Esophagus muscularis mucosa (tissue), 4 donors: ENCODE measurements around the gene ZNF423. TPM values are rescaled to one million over a fixed set of nuclear protein-coding genes. Genes with fewer than 3 reads are reported as not detected.

Experiments used
- DNase-seq: peaks from one replicate; pipeline ENCODE4 v3.0.0-alpha.2; 2017; ENCODE audit errors: extremely low spot score
- H3K27ac ChIP-seq, 4 donors: fragments of 200-600 bp; sonication (generic); replicated peaks in 1 of 4; 1 replicate in 3 of 4; 2 replicates in 1 of 4; pipeline ENCODE4 v1.5.1; 2016 to 2019; ENCODE audit warnings: mild to moderate bottlenecking in 1 of 4
- H3K27me3 ChIP-seq, 4 donors: fragments of 200-600 bp; sonication (generic); one replicate each; pipeline versions ENCODE4 v1.5.1 to v1.6.0; 2016 to 2019
- H3K36me3 ChIP-seq, 4 donors: fragments of 200-600 bp; sonication (generic); one replicate each; pipeline ENCODE4 v1.5.1; 2016 to 2019
- H3K4me1 ChIP-seq, 4 donors: fragments of 200-600 bp; sonication (generic); one replicate each; pipeline ENCODE4 v1.5.1; 2016 to 2019
- H3K4me3 ChIP-seq, 4 donors: fragments of 200-600 bp; sonication (generic); 1 replicate in 2 of 4; 2 replicates in 2 of 4; pipeline ENCODE4 v1.5.1; 2016 to 2019; ENCODE audit warnings: mild to moderate bottlenecking in 4 of 4, moderate library complexity in 1 of 4
- H3K9me3 ChIP-seq, 4 donors: fragments of 200-600 bp; sonication (generic); 1 replicate in 3 of 4; 2 replicates in 1 of 4; pipeline ENCODE4 v1.5.1; 2016 to 2019
- CTCF ChIP-seq, 3 experiments: fragments of 200-600 bp in 2 of 3; fragments of 450-650 bp in 1 of 3; sonication (generic) in 2 of 3; IDR thresholded peaks; one replicate each; pipeline ENCODE4 v1.5.1; 2017 to 2019; ENCODE audit warnings: antibody characterized with exemption in 3 of 3, mild to moderate bottlenecking in 2 of 3, moderate library complexity in 1 of 3
- EP300 ChIP-seq: sonication (generic); formaldehyde crosslinking; IDR thresholded peaks from one replicate; pipeline ENCODE4 v1.6.1; 2017; ENCODE audit warnings: antibody characterized with exemption
- POLR2A ChIP-seq: fragments of 450-650 bp; IDR thresholded peaks from one replicate; pipeline ENCODE4 v1.6.1; 2017; ENCODE audit warnings: antibody characterized with exemption, moderate library complexity, mild to moderate bottlenecking, low read depth
- POLR2AphosphoS5 ChIP-seq, 2 donors: sonication (generic); formaldehyde crosslinking; IDR thresholded peaks; one replicate each; pipeline ENCODE4 v1.6.1; 2017; ENCODE audit warnings: antibody characterized with exemption in 2 of 2
- WGBS: methylation state at CpG from one replicate; pipeline ENCODE4 v1.1.5; 2018; 5-methylcytosine and 5-hydroxymethylcytosine counted together
- intact Hi-C: fragments of 100-400 bp; cut with DNase I; formaldehyde crosslinking; loops from one replicate; pipeline ENCODE4 v1.15.1; 2023
- total RNA-seq, 4 donors: library from RNA; depleted of rRNA; stranded (reverse); fragments of >200 nt; gene quantifications; one replicate each; pipeline versions ENCODE4 v1.1.0 to v1.2.1, GENCODE V29; 2016

Gene ZNF423
- total RNA-seq, 4 donors from 2014 or later, result 8.7 to 22.5 (median 10.3) TPM

- no peak for DNase-seq
- no peaks in the 10 kb centered on the region for H3K27me3 ChIP-seq
- no peaks in the 10 kb centered on the region for H3K9me3 ChIP-seq
- peaks cover 0 to 13% (median 5%) of the 10 kb centered on the region in 4 donors for H3K4me1 ChIP-seq
- no peak overlapping the region for H3K4me3 ChIP-seq
- no peaks in the 10 kb centered on the region for H3K36me3 ChIP-seq
- intact Hi-C loops, result no loop called here
- 90% methylated on average over 7 of the region's 10 CpGs for WGBS
- no peak overlapping the region for H3K27ac ChIP-seq
- no peak for TF ChIP-seq CTCF (IDR thresholded peaks at IDR 0.05)
- TF ChIP-seq POLR2AphosphoS5 (IDR thresholded peaks at IDR 0.05), result no peak
- TF ChIP-seq POLR2A, result no peak
- TF ChIP-seq EP300, result no peak
These were observed 356.5 kb downstream of the ZNF423 start for GRCh38 chr16:49499414-49499785.

GRCh38 chr16:49498666-49499413, 357.1 kb downstream of the ZNF423 start:
- intact Hi-C loops, result no loop called here
- no peaks in the 10 kb centered on the region for H3K27me3 ChIP-seq
- WGBS, result 71% methylated on average over 11 of the region's 20 CpGs

DNA sequence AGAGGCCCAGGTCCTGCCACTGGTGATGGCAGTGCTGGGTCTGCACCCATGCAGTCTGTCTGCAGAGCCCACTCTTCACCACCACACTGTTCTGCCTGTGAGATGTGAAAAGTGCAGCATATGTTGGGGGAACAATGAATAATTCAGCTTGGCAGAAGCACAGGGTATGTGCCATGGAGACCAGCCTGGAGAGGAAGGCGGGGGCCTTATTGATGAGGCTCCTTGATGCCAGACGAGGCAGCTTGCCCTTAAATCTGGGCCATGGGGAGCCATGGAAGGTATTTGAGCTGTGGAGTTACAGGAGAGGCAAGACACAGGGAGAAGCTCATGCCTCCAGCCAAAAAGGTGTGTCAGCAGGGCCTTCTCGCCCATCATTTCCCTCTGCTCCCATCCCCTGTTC, 357.6 kb downstream of the ZNF423 start:
- Histone ChIP-seq H3K4me3 (no peak overlapping the region), H3K4me1 (peaks cover 0 to 14% (median 5%) of the 10 kb centered on the region in 4 donors), H3K36me3 (no peaks in the 10 kb centered on the region), H3K27ac (no peak overlapping the region), H3K27me3 (no peaks in the 10 kb centered on the region), H3K9me3 (no peaks in the 10 kb centered on the region)
- WGBS, result 85% methylated on average over 3 of the region's 3 CpGs
- TF ChIP-seq CTCF (IDR thresholded peaks at IDR 0.05), result no peak
- TF ChIP-seq POLR2A, result no peak
- no peak for TF ChIP-seq EP300
- no peak for TF ChIP-seq POLR2AphosphoS5 (IDR thresholded peaks at IDR 0.05)
- intact Hi-C loops, result no loop called here
- DNase-seq, result no peak

More at GRCh38 chr16:49498666-49499413, 357.1 kb downstream of the ZNF423 start:
- Histone ChIP-seq H3K4me1 (peaks cover 0 to 14% (median 5%) of the 10 kb centered on the region in 4 donors), H3K9me3 (no peaks in the 10 kb centered on the region), H3K4me3 (no peak overlapping the region), H3K36me3 (no peaks in the 10 kb centered on the region), H3K27ac (no peak overlapping the region)
- DNase-seq, result no peak
- no peak for TF ChIP-seq POLR2AphosphoS5 (IDR thresholded peaks at IDR 0.05)
- no peak for TF ChIP-seq EP300
- no peak for TF ChIP-seq CTCF (IDR thresholded peaks at IDR 0.05)
- no peak for TF ChIP-seq POLR2A

GRCh38 chr16:49497466-49497865, 358.4 kb downstream of the ZNF423 start:
- intact Hi-C loops, result no loop called here
- DNase-seq, result no peak
- Histone ChIP-seq H3K36me3 (no peaks in the 10 kb centered on the region), H3K9me3 (no peaks in the 10 kb centered on the region), H3K4me3 (no peak overlapping the region), H3K4me1 (peaks cover 0 to 19% (median 8%) of the 10 kb centered on the region in 4 donors), H3K27ac (no peak overlapping the region), H3K27me3 (no peaks in the 10 kb centered on the region)
- TF ChIP-seq CTCF (IDR thresholded peaks at IDR 0.05) (no peak), POLR2AphosphoS5 (IDR thresholded peaks at IDR 0.05) (no peak), EP300 (no peak), POLR2A (no peak)
- 98% methylated on average over 6 of the region's 6 CpGs for WGBS
